IMR-90 (cell line): ENCODE measurements around the gene ACVR2B.

Source experiments
- BHLHE40 ChIP-seq: fragments of 150-350 bp; IDR thresholded peaks from 2 replicates; pipeline ENCODE4 v1.6.1; 2016; ENCODE audit warnings: mild to moderate bottlenecking, low read depth, low read length
- CTCF ChIP-seq: conservative IDR thresholded peaks from 2 replicates; pipeline ENCODE4 v1.5.1; 2012; ENCODE audit warnings: mild to moderate bottlenecking, low read depth, low read length, improper control_type of control experiment
- FOS ChIP-seq: fragments of 150-350 bp; IDR thresholded peaks from 2 replicates; pipeline ENCODE4 v1.6.1; 2016; ENCODE audit warnings: low read depth, low read length
- MAZ ChIP-seq: IDR thresholded peaks from 2 replicates; pipeline ENCODE4 v1.6.1; 2012; ENCODE audit warnings: low read depth, mild to moderate bottlenecking, low read length, improper control_type of control experiment, moderate library complexity, borderline replicate concordance
- POLR2A ChIP-seq: IDR thresholded peaks from 2 replicates; pipeline ENCODE4 v1.6.1; 2012; ENCODE audit warnings: mild to moderate bottlenecking, low read depth, low read length
- RAD21 ChIP-seq: IDR thresholded peaks from 2 replicates; pipeline ENCODE4 v1.6.1; 2012; ENCODE audit warnings: low read length, improper control_type of control experiment
- RCOR1 ChIP-seq: IDR thresholded peaks from 2 replicates; pipeline ENCODE4 v1.6.1; 2012; ENCODE audit warnings: mild to moderate bottlenecking, low read length, improper control_type of control experiment; ENCODE audit not compliant: insufficient replicate concordance
- RFX5 ChIP-seq: IDR thresholded peaks from 2 replicates; pipeline ENCODE4 v1.8.0; 2012; ENCODE audit warnings: low read depth, mild to moderate bottlenecking, low read length, moderate library complexity
- USF2 ChIP-seq: fragments of 150-350 bp; IDR thresholded peaks from 2 replicates; pipeline ENCODE4 v1.6.1; 2017; ENCODE audit warnings: mild to moderate bottlenecking, antibody characterized with exemption, low read length, low read depth

GRCh38 chr3:38500688-38501417 is 47.2 kb downstream of the ACVR2B start:
- TF ChIP-seq CTCF (no peak), RAD21 (no peak), RFX5 (no peak), USF2 (no peak), MAZ (no peak), FOS (no peak), POLR2A (no peak), BHLHE40 (no peak), RCOR1 (no peak)
